Muscle of leg (tissue), 11 donors: Measurements from ENCODE around the gene GAMT. TPM values are rescaled to one million over a fixed set of nuclear protein-coding genes. Genes with fewer than 3 reads are reported as not detected.

Source experiments
- DNase-seq: peaks from one replicate; pipeline ENCODE4 v3.0.0; 2013
- H3K27ac ChIP-seq: one replicate; pipeline ENCODE4 v1.5.1; 2013; ENCODE audit warnings: mild to moderate bottlenecking, low read length, control low read depth
- H3K27me3 ChIP-seq: one replicate; pipeline ENCODE4 v1.6.1; 2013; ENCODE audit warnings: low read length; ENCODE audit not compliant: control insufficient read depth, insufficient read depth
- H3K36me3 ChIP-seq: one replicate; pipeline ENCODE4 v1.6.1; 2013; ENCODE audit warnings: low read length; ENCODE audit not compliant: control insufficient read depth, insufficient read depth
- H3K4me1 ChIP-seq: one replicate; pipeline ENCODE4 v1.6.1; 2013; ENCODE audit warnings: low read length; ENCODE audit not compliant: control insufficient read depth, insufficient read depth
- H3K4me3 ChIP-seq: one replicate; pipeline ENCODE4 v1.5.1; 2013; ENCODE audit warnings: low read length, control low read depth
- H3K9me3 ChIP-seq: replicated peaks from 2 replicates; pipeline ENCODE4 v1.6.1; 2013; ENCODE audit warnings: low read depth, low read length; ENCODE audit not compliant: control insufficient read depth
- WGBS: methylation state at CpG from one replicate; pipeline ENCODE4 v1.1.5; 2013; ENCODE audit warnings: missing lambda C conversion rate; ENCODE audit not compliant: insufficient coverage; 5-methylcytosine and 5-hydroxymethylcytosine counted together
- polyA plus RNA-seq, 8 donors: library from polyadenylated mRNA; unstranded; fragments of 120-200 nt; gene quantifications; one replicate each; pipeline versions ENCODE4 v1.2.1 to v1.2.3, GENCODE V29; 2013; ENCODE audit warnings: inconsistent platforms in 1 of 8, low replicate concordance in 1 of 8; ENCODE audit not compliant: insufficient read length in 8 of 8, insufficient read depth in 1 of 8
- total RNA-seq: library from RNA; stranded (reverse); fragments of 120-200 nt; gene quantifications from one replicate; pipeline ENCODE4 v1.2.4, GENCODE V29; 2013

Gene GAMT
- total and polyA plus RNA-seq, 9 donors, result 115 to 232 (median 199) TPM

GRCh38 chr19:1411255-1412191, 10.2 kb upstream of the GAMT start:
- Histone ChIP-seq H3K36me3 (peaks cover 33% of the 10 kb centered on the region), H3K9me3 (no peaks in the 10 kb centered on the region), H3K4me3 (no peak overlapping the region), H3K4me1 (peaks cover 64% of the 10 kb centered on the region), H3K27ac (peak overlapping the region; percentile 65), H3K27me3 (no peaks in the 10 kb centered on the region)
- WGBS, result 60% methylated on average over 21 of the region's 29 CpGs
- DNase-seq, result peak; percentile 80

DNA sequence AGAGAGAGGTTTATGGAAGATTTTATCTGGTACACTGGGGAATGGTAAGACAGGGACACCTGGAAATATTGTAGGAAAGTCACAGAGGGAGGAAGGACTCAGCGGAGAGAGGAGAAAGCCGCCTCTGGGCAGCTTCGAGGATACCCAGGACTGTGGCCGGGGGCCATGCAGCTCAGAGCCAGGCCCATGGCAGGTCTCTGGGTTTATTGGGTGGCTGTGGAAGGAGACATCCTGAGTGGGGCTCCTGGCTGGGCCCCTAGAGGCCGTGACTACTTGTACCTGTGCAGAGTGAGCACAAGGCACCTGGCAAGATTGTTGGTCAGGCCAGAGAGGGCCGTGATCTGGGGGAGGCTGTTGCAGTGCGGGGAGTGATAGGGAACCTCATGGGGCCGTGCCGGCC, 9.4 kb upstream of the GAMT start:
- WGBS, result 81% methylated on average over 9 of the region's 9 CpGs
- no peaks in the 10 kb centered on the region for H3K9me3 ChIP-seq
- H3K4me1 ChIP-seq, result peaks cover 59% of the 10 kb centered on the region
- DNase-seq, result no peak
- H3K27me3 ChIP-seq, result no peaks in the 10 kb centered on the region
- H3K36me3 ChIP-seq, result peaks cover 28% of the 10 kb centered on the region
- H3K27ac ChIP-seq, result no peak overlapping the region
- H3K4me3 ChIP-seq, result no peak overlapping the region

DNA sequence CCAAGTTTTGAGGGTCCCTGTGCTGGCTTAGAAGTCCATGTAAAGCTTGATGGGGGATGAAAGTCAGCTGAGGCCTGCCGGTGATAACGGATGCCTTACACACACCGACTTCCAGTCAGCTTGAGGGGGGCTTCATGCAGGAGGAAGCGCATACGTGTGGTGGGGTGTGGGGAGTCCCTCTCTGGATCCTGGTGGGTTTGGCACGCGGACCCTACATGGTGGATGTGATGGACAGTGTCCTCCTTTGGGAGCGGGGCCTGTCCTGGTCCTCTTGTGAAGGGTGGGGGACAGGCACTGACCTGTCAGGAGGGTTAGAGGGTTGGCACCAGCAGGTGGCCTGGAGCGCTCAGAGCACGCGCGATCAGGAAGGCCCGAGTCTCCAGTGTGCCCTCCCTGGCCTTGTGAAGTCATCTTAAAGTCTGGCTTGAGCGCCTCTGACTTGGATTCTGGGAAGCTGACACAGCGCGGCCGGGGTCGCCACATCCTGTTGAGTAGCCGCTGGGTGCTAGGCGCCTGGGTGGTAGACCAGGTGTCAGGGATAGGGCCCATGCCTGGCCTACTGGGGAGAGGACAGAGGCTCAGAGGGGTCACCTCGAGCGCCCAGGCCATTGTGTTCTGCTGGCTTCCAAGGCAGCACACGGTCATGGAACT, 8.9 kb upstream of the GAMT start:
- no peak for DNase-seq
- no peaks in the 10 kb centered on the region for H3K9me3 ChIP-seq
- peaks cover 28% of the 10 kb centered on the region for H3K36me3 ChIP-seq
- H3K27ac ChIP-seq, result no peak overlapping the region
- no peaks in the 10 kb centered on the region for H3K27me3 ChIP-seq
- no peak overlapping the region for H3K4me3 ChIP-seq
- 71% methylated on average over 20 of the region's 23 CpGs for WGBS
- H3K4me1 ChIP-seq, result peaks cover 53% of the 10 kb centered on the region

DNA sequence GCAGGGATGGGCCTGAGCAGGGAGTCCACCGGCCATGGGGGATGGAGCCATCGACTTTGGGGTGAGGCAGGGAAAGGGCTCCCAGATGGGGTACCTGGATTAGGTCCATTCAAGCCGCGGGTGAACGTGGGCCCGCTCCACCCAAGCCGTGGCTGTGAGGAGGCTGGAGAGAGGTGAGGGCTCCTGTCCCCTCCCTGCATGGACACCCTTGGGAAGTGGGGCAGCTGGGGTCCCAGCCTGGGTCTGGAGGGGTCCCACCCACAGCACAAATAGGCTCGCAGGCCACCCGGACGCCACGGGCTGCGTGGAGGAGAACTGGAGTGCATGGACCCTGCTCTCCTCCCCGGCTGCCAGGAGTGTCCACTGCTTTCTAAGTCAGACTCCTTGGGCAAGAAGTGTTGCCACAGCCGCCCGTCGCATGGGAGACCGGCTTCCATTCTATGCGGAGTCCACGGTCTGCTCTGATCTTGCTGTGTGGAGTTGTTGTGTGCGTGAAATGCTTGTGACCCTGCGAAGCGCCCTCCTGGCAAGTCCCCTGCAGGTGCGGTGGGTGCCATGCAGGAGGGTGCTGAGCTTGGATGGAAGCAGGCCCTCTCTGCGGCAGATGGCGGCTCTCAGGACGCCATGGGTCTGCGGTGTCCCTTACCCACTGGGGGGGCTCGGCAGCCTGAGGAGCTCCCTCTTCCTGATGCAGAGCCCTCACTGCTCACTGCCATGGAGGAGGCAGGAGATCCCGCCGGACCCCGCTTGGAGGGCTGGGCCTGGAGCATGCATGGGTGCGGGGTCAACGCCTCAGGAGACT, 8.1 kb upstream of the GAMT start:
- WGBS, result 66% methylated on average over 21 of the region's 33 CpGs
- H3K27me3 ChIP-seq, result no peaks in the 10 kb centered on the region
- peak overlapping the region; percentile 97 for H3K4me3 ChIP-seq
- peaks cover 48% of the 10 kb centered on the region for H3K4me1 ChIP-seq
- H3K9me3 ChIP-seq, result no peaks in the 10 kb centered on the region
- no peak for DNase-seq
- peak overlapping the region; percentile 88 for H3K27ac ChIP-seq
- peaks cover 25% of the 10 kb centered on the region for H3K36me3 ChIP-seq

- H3K4me3 ChIP-seq, result peak overlapping the region; percentile 97
- peak overlapping the region; percentile 88 for H3K27ac ChIP-seq
- H3K4me1 ChIP-seq, result peaks cover 48% of the 10 kb centered on the region
- H3K9me3 ChIP-seq, result no peaks in the 10 kb centered on the region
- no peaks in the 10 kb centered on the region for H3K27me3 ChIP-seq
- DNase-seq, result peak; percentile 65
- 0% methylated on average over 47 of the region's 69 CpGs for WGBS
- H3K36me3 ChIP-seq, result peaks cover 25% of the 10 kb centered on the region
These were observed 7.2 kb upstream of the GAMT start for GRCh38 chr19:1408300-1409203.

DNA sequence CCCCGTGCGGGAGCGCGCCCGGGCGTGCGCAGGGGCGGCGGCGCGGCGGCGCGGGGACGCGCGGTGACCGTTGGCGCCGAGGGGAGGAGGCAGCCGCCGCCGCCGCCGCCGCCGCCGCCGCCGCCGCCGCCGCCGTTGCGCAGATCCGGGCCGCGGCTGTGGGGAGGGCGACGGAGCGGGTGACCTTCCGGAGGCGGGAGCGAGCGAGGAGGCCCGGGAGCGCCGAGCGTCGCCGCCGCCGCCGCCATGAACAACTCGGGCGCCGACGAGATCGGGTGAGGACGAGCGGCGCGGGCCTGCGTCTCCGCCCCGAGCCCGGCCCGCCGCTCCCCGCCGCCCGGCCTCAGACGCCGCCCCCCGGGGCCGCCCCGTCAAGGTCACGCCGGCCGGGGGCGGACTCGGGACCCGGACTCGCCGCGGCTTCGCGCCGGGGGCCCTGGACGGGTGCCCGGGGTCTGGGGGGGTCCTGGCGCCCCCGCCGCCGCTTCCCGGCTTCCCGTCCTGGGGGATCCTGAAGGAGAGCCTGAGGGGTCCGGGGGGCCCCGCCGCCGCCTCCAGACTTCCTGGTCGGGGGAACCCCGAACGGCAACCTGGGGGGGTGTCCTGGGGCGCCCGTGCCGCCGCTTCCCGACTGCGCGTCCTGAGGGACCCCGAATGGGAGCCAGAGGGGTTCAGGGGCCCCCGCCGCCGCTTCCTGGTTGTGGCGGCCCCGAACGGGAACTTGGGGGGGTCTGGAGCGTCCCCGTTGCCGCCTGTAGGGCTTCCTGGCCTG, 6.4 kb upstream of the GAMT start, which contains the start of gene DAZAP1:
DAZAP1 (plus strand) TSS at position 59 of the 772 bp plus-strand sequence; CDS start at position 247, 188 bp downstream.
- H3K27me3 ChIP-seq, result peaks cover 4% of the 10 kb centered on the region
- peaks cover 44% of the 10 kb centered on the region for H3K4me1 ChIP-seq
- H3K36me3 ChIP-seq, result peaks cover 16% of the 10 kb centered on the region
- peak within 1 kb of the TSS; percentile 88 for H3K27ac ChIP-seq
- H3K9me3 ChIP-seq, result no peaks in the 10 kb centered on the region
- no peak for DNase-seq
- H3K4me3 ChIP-seq, result peak within 1 kb of the TSS; percentile 97
- under 1% methylated on average over 110 of the region's 121 CpGs for WGBS

GRCh38 chr19:1406774-1407527, 5.6 kb upstream of the GAMT start:
- peaks cover 9% of the 10 kb centered on the region for H3K27me3 ChIP-seq
- peaks cover 10% of the 10 kb centered on the region for H3K36me3 ChIP-seq
- H3K4me3 ChIP-seq, result peak overlapping the region; percentile 53
- peaks cover 41% of the 10 kb centered on the region for H3K4me1 ChIP-seq
- H3K27ac ChIP-seq, result peak overlapping the region; percentile 83
- H3K9me3 ChIP-seq, result no peaks in the 10 kb centered on the region
- WGBS, result 0% methylated on average over 69 of the region's 72 CpGs
- peak; percentile 100 for DNase-seq

GRCh38 chr19:1402411-1403070, 1.2 kb upstream of the GAMT start:
- no peak for DNase-seq
- Histone ChIP-seq H3K4me1 (peaks cover 23% of the 10 kb centered on the region), H3K9me3 (no peaks in the 10 kb centered on the region), H3K27me3 (peaks cover 9% of the 10 kb centered on the region), H3K27ac (no peak overlapping the region), H3K4me3 (no peak overlapping the region), H3K36me3 (peaks cover 15% of the 10 kb centered on the region)
- 72% methylated on average over 21 of the region's 25 CpGs for WGBS
